ENCODE measurements around the gene ORM1.

DNA sequence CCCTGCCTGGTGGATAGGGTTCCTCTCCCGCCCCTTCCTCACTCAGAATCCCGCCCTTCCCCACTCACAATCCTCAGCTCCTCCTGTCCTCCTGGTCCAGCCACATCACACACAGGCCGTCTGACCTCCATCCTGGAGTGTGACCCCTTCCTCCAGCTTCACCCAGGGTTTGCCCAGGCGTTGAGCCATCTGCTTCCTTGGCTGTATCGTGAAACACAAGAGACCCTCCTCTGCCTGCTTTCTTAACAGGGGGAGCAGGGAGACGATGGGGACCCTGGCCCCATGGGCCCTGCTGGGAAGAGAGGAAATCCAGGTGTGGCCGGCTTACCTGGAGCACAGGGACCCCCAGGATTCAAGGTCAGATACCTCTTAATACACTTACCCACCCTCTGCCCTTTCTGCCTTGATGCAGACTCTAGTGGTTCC lies 32.3 kb upstream of the ORM1 start:
- TF ChIP-seq POLR2AphosphoS5 (IDR thresholded peaks at IDR 0.05; ENCODE audit: low read depth, low read length) (no peak), POLR2A (IDR thresholded peaks at IDR 0.05; ENCODE audit: low read depth, low read length) (no peak), TAF1 (IDR thresholded peaks at IDR 0.05; ENCODE audit: borderline replicate concordance, low read depth, low read length) (no peak)

Measured in GM12892 (cell line).